ENCODE results near the gene COL28A1.
A peak's percentile ranks its signal among the peaks of the same experiment; 100 is the strongest.

The COL28A1 gene

GRCh38 chr7:7566651-7567611 lies 31.3 kb upstream of the COL28A1 start, which contains the start of gene MIOS:
TSS of gene MIOS (plus strand) at chr7:7566884. CDS start at chr7:7572476, 5,592 bp downstream.
- POLR2A ChIA-PET = no interaction called here
- CTCF ChIA-PET = no interaction called here
- Histone ChIP-seq H3K4me3 (ENCODE audit: low read depth, low read length) (peak within 1 kb of the TSS; percentile 58), H3K4me1 (ENCODE audit: control insufficient read depth, insufficient read depth, low read length) (peaks cover 5% of the 10 kb centered on the region; the same call in 1 of the 2 replicates), H3K36me3 (ENCODE audit: control insufficient read depth in 2 of 2, insufficient read depth in 1 of 2, low read length in 2 of 2) (peaks cover 0 to 15% of the 10 kb centered on the region in 2 experiments; a peak in 1 of 3 replicates), H3K27ac (ENCODE audit: extremely low read depth, low read depth, low read length) (peak within 1 kb of the TSS; percentile 61; the same call in 1 of the 2 replicates), H3K9me3 (ENCODE audit: control insufficient read depth, insufficient read depth, low read depth, low read length) (no peaks in the 10 kb centered on the region)
- TF ChIP-seq KLF8 (tag by site-specific recombination; IDR thresholded peaks at IDR 0.05) (peak; percentile 88), GLIS1 (tag by site-specific recombination; IDR thresholded peaks at IDR 0.05) (peak; percentile 43; the same call in 1 of the 2 replicates), GLIS2 (tag by site-specific recombination; IDR thresholded peaks at IDR 0.05) (0 out of 2 replicates have a peak, but pooled peaks have one; percentile 49), SP3 (tag by site-specific recombination; IDR thresholded peaks at IDR 0.05) (peak; percentile 73), PBX3 (CRISPR knock-in tag; IDR thresholded peaks at IDR 0.05) (peak; percentile 79), ZNF660 (tag by site-specific recombination; IDR thresholded peaks at IDR 0.05) (0 out of 2 replicates have a peak, but pooled peaks have one; percentile 21), SP2 (tag by site-specific recombination; IDR thresholded peaks at IDR 0.05) (peak; percentile 61), ZNF335 (tag by site-specific recombination; conservative IDR thresholded peaks at IDR 0.05) (peak; percentile 51), ZNF561 (tag by site-specific recombination; IDR thresholded peaks at IDR 0.05; ENCODE audit: borderline replicate concordance) (peak; percentile 64; the same call in 1 of the 2 replicates), ZIC2 (tag by site-specific recombination; IDR thresholded peaks at IDR 0.05) (peak; percentile 34; the same call in 1 of the 2 replicates), ZFP69B (tag by site-specific recombination; IDR thresholded peaks at IDR 0.05) (peak; percentile 58; the same call in 1 of the 2 replicates), ZNF146 (tag by site-specific recombination; IDR thresholded peaks at IDR 0.05) (no peak), KLF1 (tag by site-specific recombination; IDR thresholded peaks at IDR 0.05) (peak; percentile 77), YY1 (tag by site-specific recombination; IDR thresholded peaks at IDR 0.05) (peak; percentile 70), MEIS1 (CRISPR knock-in tag; IDR thresholded peaks at IDR 0.05; ENCODE audit: borderline replicate concordance) (peak; percentile 12; the same call in 1 of the 2 replicates), ZBTB26 (tag by site-specific recombination; optimal IDR thresholded peaks at IDR 0.05) (peak; percentile 57), ZNF600 (tag by site-specific recombination; IDR thresholded peaks at IDR 0.05) (peak; percentile 12), IKZF3 (tag by site-specific recombination; IDR thresholded peaks at IDR 0.05) (no peak; the same call in 1 of the 2 replicates), ZBTB10 (tag by site-specific recombination; IDR thresholded peaks at IDR 0.05) (no peak), KLF9 (tag by site-specific recombination; IDR thresholded peaks at IDR 0.05; ENCODE audit: low read depth) (0 out of 2 replicates have a peak, but pooled peaks have one; percentile 30), ZNF501 (tag by site-specific recombination; IDR thresholded peaks at IDR 0.05) (no peak), ZSCAN30 (tag by site-specific recombination; IDR thresholded peaks at IDR 0.05) (peak; percentile 29; the same call in 1 of the 2 replicates)
- TF ChIP-seq, protein P1, sequence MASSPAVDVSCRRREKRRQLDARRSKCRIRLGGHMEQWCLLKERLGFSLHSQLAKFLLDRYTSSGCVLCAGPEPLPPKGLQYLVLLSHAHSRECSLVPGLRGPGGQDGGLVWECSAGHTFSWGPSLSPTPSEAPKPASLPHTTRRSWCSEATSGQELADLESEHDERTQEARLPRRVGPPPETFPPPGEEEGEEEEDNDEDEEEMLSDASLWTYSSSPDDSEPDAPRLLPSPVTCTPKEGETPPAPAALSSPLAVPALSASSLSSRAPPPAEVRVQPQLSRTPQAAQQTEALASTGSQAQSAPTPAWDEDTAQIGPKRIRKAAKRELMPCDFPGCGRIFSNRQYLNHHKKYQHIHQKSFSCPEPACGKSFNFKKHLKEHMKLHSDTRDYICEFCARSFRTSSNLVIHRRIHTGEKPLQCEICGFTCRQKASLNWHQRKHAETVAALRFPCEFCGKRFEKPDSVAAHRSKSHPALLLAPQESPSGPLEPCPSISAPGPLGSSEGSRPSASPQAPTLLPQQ (tag by site-specific recombination; IDR thresholded peaks at IDR 0.05) = peak; percentile 87
- TF ChIP-seq, protein P2, sequence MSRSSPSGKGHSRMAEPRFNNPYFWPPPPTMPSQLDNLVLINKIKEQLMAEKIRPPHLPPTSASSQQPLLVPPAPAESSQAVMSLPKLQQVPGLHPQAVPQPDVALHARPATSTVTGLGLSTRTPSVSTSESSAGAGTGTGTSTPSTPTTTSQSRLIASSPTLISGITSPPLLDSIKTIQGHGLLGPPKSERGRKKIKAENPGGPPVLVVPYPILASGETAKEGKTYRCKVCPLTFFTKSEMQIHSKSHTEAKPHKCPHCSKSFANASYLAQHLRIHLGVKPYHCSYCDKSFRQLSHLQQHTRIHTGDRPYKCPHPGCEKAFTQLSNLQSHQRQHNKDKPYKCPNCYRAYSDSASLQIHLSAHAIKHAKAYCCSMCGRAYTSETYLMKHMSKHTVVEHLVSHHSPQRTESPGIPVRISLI (tag by site-specific recombination; IDR thresholded peaks at IDR 0.05) = no peak
- TF ChIP-seq, protein P3, sequence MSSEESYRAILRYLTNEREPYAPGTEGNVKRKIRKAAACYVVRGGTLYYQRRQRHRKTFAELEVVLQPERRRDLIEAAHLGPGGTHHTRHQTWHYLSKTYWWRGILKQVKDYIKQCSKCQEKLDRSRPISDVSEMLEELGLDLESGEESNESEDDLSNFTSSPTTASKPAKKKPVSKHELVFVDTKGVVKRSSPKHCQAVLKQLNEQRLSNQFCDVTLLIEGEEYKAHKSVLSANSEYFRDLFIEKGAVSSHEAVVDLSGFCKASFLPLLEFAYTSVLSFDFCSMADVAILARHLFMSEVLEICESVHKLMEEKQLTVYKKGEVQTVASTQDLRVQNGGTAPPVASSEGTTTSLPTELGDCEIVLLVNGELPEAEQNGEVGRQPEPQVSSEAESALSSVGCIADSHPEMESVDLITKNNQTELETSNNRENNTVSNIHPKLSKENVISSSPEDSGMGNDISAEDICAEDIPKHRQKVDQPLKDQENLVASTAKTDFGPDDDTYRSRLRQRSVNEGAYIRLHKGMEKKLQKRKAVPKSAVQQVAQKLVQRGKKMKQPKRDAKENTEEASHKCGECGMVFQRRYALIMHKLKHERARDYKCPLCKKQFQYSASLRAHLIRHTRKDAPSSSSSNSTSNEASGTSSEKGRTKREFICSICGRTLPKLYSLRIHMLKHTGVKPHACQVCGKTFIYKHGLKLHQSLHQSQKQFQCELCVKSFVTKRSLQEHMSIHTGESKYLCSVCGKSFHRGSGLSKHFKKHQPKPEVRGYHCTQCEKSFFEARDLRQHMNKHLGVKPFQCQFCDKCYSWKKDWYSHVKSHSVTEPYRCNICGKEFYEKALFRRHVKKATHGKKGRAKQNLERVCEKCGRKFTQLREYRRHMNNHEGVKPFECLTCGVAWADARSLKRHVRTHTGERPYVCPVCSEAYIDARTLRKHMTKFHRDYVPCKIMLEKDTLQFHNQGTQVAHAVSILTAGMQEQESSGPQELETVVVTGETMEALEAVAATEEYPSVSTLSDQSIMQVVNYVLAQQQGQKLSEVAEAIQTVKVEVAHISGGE (tag by site-specific recombination; conservative IDR thresholded peaks at IDR 0.05; ENCODE audit: low read depth) = peak; percentile 88
